Adrenal gland (tissue), 5 donors: ENCODE measurements around the gene FBXL7.

Experiments used
- POLR2A ChIP-seq, 2 donors: fragments of 450-650 bp; IDR thresholded peaks; one replicate each; pipeline ENCODE4 v1.6.1; 2017; ENCODE audit warnings: antibody characterized with exemption in 2 of 2, mild to moderate bottlenecking in 2 of 2, moderate library complexity in 1 of 2
- TF ChIP-seq, protein P1 (sequence below), 6 experiments: fragments of 450-650 bp in 4 of 6; fragments of 200-600 bp in 2 of 6; sonication (generic) in 1 of 6; IDR thresholded peaks; 1 replicate in 5 of 6; 2 replicates in 1 of 6; pipeline versions ENCODE4 v1.5.1 to v1.8.0; 2016 to 2021; ENCODE audit warnings: antibody characterized with exemption in 6 of 6, mild to moderate bottlenecking in 2 of 6, moderate library complexity in 1 of 6
- donor health status: DM: no; HTN: no; CAD: no.

DNA sequence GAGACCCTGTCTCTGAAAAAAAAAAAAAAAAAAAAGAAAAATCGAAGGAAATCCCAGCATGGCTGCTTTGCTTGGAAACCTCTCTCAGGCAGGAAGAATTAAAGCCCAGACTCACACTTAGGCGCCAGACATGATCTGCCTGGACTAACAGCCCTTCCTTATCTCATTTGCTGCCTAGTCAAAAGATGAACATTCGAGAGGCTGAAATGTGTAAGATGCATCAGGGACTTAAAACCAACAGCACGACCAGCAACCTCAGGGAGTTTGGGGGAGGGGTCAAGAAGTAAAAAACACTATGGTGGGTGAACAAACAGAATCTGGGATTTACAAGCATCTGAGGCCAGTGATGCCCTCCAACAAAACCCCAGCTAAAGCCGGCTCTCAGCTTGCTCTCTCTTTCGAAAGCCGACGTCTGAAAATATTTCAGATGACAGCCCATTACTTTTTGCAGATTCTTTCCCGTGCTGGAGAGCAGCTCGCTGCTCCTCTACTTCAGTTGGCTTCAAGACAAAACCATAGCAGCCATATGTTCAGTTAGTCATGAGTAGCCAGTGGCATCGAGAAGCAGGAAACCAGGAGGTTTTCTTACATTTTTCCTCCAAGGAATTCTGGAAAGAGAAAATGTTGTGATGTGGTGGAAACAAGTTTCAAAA, 429.8 kb downstream of the FBXL7 start:
- TF ChIP-seq, protein P1, sequence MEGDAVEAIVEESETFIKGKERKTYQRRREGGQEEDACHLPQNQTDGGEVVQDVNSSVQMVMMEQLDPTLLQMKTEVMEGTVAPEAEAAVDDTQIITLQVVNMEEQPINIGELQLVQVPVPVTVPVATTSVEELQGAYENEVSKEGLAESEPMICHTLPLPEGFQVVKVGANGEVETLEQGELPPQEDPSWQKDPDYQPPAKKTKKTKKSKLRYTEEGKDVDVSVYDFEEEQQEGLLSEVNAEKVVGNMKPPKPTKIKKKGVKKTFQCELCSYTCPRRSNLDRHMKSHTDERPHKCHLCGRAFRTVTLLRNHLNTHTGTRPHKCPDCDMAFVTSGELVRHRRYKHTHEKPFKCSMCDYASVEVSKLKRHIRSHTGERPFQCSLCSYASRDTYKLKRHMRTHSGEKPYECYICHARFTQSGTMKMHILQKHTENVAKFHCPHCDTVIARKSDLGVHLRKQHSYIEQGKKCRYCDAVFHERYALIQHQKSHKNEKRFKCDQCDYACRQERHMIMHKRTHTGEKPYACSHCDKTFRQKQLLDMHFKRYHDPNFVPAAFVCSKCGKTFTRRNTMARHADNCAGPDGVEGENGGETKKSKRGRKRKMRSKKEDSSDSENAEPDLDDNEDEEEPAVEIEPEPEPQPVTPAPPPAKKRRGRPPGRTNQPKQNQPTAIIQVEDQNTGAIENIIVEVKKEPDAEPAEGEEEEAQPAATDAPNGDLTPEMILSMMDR (IDR thresholded peaks at IDR 0.05) = no peak
- no peak for TF ChIP-seq POLR2A (IDR thresholded peaks at IDR 0.05)
